Measurements from ENCODE around the gene TRIM40.

Gene TRIM40

GRCh38 chr6:30160008-30160784 lies 24.3 kb downstream of the TRIM40 start:
- TF ChIP-seq ZBTB7A (IDR thresholded peaks at IDR 0.05; ENCODE audit: low read depth) (no peak), REST (IDR thresholded peaks at IDR 0.05; ENCODE audit: low read depth) (no peak), RAD21 (IDR thresholded peaks at IDR 0.05; ENCODE audit: low read depth) (no peak), USF1 (IDR thresholded peaks at IDR 0.05) (no peak), TAF1 (IDR thresholded peaks at IDR 0.05; ENCODE audit: low read depth) (no peak)

- no peak for TF ChIP-seq REST (IDR thresholded peaks at IDR 0.05; ENCODE audit: low read depth)
- TF ChIP-seq TCF12 (IDR thresholded peaks at IDR 0.05; ENCODE audit: low read depth), result no peak
- no peak for TF ChIP-seq CREB1 (IDR thresholded peaks at IDR 0.05; ENCODE audit: low read depth)
- no peak for TF ChIP-seq FOXM1 (IDR thresholded peaks at IDR 0.05; ENCODE audit: borderline replicate concordance, low read depth)
- no peak for TF ChIP-seq RAD21 (IDR thresholded peaks at IDR 0.05; ENCODE audit: low read depth)
- no peak for TF ChIP-seq CEBPB (IDR thresholded peaks at IDR 0.05)
- no peak for TF ChIP-seq ZBTB7A (IDR thresholded peaks at IDR 0.05; ENCODE audit: low read depth)
Observed at GRCh38 chr6:30160785-30161531, 25.0 kb downstream of the TRIM40 start, which contains the start of gene TRIM10. TRIM10 (minus strand) TSS chr6:30161211; CDS start chr6:30160858, 353 bp downstream.

- TF ChIP-seq USF1 (IDR thresholded peaks at IDR 0.05), result no peak
- TF ChIP-seq EP300 (IDR thresholded peaks at IDR 0.05; ENCODE audit: borderline replicate concordance), result no peak
Observed at GRCh38 chr6:30162265-30163089, 26.5 kb downstream of the TRIM40 start.

GRCh38 chr6:30163090-30163917 lies 27.4 kb downstream of the TRIM40 start, which contains the start of gene TRIM15:
TRIM15 (plus strand) TSS chr6:30163546; CDS start chr6:30163685, 139 bp downstream.
- TF ChIP-seq NFIC (IDR thresholded peaks at IDR 0.05) (no peak), EGR1 (IDR thresholded peaks at IDR 0.05) (peak; percentile 83), CEBPB (IDR thresholded peaks at IDR 0.05) (peak; percentile 53; the same call in 1 of the 2 replicates)

- TF ChIP-seq FOXM1 (IDR thresholded peaks at IDR 0.05; ENCODE audit: borderline replicate concordance, low read depth) (no peak), ZBTB7A (IDR thresholded peaks at IDR 0.05; ENCODE audit: low read depth) (no peak), CREB1 (IDR thresholded peaks at IDR 0.05; ENCODE audit: low read depth) (no peak), EGR1 (IDR thresholded peaks at IDR 0.05) (no peak), MAX (IDR thresholded peaks at IDR 0.05) (no peak), YY1 (IDR thresholded peaks at IDR 0.05; ENCODE audit: low read depth) (no peak), NFIC (IDR thresholded peaks at IDR 0.05) (no peak), USF1 (IDR thresholded peaks at IDR 0.05) (no peak), CEBPB (IDR thresholded peaks at IDR 0.05) (no peak), TCF12 (IDR thresholded peaks at IDR 0.05; ENCODE audit: low read depth) (no peak), TEAD4 (IDR thresholded peaks at IDR 0.05) (no peak), TAF1 (IDR thresholded peaks at IDR 0.05; ENCODE audit: low read depth) (no peak), RAD21 (IDR thresholded peaks at IDR 0.05; ENCODE audit: low read depth) (no peak), EP300 (IDR thresholded peaks at IDR 0.05; ENCODE audit: borderline replicate concordance) (no peak), REST (IDR thresholded peaks at IDR 0.05; ENCODE audit: low read depth) (no peak)
Observed at GRCh38 chr6:30163918-30164654, 28.1 kb downstream of the TRIM40 start.
